Transverse colon (tissue), 4 donors: ENCODE measurements around the gene SNTG2.

Source experiments
- CTCF ChIP-seq, 5 experiments: fragments of 200-600 bp in 3 of 5; fragments of 450-650 bp in 2 of 5; sonication (generic) in 3 of 5; IDR thresholded peaks; 1 replicate in 2 of 5; 2 replicates in 3 of 5; pipeline ENCODE4 v1.5.1; 2016 to 2017; ENCODE audit warnings: antibody characterized with exemption in 5 of 5, inconsistent platforms in 3 of 5, mild to moderate bottlenecking in 2 of 5, moderate library complexity in 1 of 5
- EP300 ChIP-seq: sonication (generic); formaldehyde crosslinking; IDR thresholded peaks from one replicate; pipeline ENCODE4 v1.6.1; 2017; ENCODE audit warnings: antibody characterized with exemption, low read depth
- POLR2A ChIP-seq: fragments of 450-650 bp; IDR thresholded peaks from one replicate; pipeline ENCODE4 v1.6.1; 2016; ENCODE audit warnings: antibody characterized with exemption, mild to moderate bottlenecking, moderate library complexity
- POLR2AphosphoS5 ChIP-seq, 3 donors: sonication (generic); formaldehyde crosslinking; IDR thresholded peaks; one replicate each; pipeline ENCODE4 v1.6.1; 2016; ENCODE audit warnings: antibody characterized with exemption in 3 of 3

- TF ChIP-seq POLR2A (no peak), POLR2AphosphoS5 (IDR thresholded peaks at IDR 0.05) (no peak), CTCF (IDR thresholded peaks at IDR 0.05) (no peak), EP300 (no peak)
These were observed 69.6 kb downstream of the SNTG2 start for GRCh38 chr2:1020206-1020605.
